Activated CD4-positive, alpha-beta memory T cell treated with anti-CD3 and anti-CD28 coated beads, Interleukin-2, amount 10 ng/mL, durations not matched to agents 7 days and 5 days (primary cell): Measurements from ENCODE around the gene GALNT14. TPM values are rescaled to one million over a fixed set of nuclear protein-coding genes. Genes with fewer than 3 reads are reported as not detected.

Experiments
- CTCF ChIA-PET: fragments of 350-600 bp; sonication (Branson Sonifier 250); formaldehyde crosslinking; loops from one replicate; lab custom pipeline; 2021; ENCODE audit warnings: antibody characterized with exemption, inconsistent platforms; lab: Charles Lee
- POLR2A ChIA-PET: fragments of 350-600 bp; sonication (Branson Sonifier 250); formaldehyde crosslinking; loops from one replicate; lab custom pipeline; 2021; ENCODE audit warnings: antibody characterized with exemption; lab: Charles Lee
- DNase-seq: peaks from one replicate; pipeline ENCODE4 v3.0.0-alpha.2; 2020
- H3K27ac Mint-ChIP-seq: one replicate; pipeline ENCODE4 v1.8.0; 2021; ENCODE audit warnings: mild to moderate bottlenecking, mixed read lengths
- H3K27me3 Mint-ChIP-seq: one replicate; pipeline ENCODE4 v1.8.0; 2021; ENCODE audit warnings: mixed read lengths
- H3K36me3 Mint-ChIP-seq: one replicate; pipeline ENCODE4 v1.8.0; 2021; ENCODE audit warnings: low read depth, mixed read lengths
- H3K4me1 Mint-ChIP-seq: one replicate; pipeline ENCODE4 v1.8.0; 2021; ENCODE audit warnings: mixed read lengths
- H3K4me3 Mint-ChIP-seq: one replicate; pipeline ENCODE4 v1.8.0; 2021; ENCODE audit warnings: mild to moderate bottlenecking, mixed read lengths
- H3K9me3 Mint-ChIP-seq: one replicate; pipeline ENCODE4 v1.8.0; 2021; ENCODE audit warnings: mixed read lengths
- total RNA-seq, 2 experiments: library from RNA; stranded (reverse); gene quantifications; one replicate each; pipeline ENCODE4 v1.2.3, GENCODE V29; 2021

GALNT14 gene
- total RNA-seq, 2 experiments from 2014 or later: not detected

DNA sequence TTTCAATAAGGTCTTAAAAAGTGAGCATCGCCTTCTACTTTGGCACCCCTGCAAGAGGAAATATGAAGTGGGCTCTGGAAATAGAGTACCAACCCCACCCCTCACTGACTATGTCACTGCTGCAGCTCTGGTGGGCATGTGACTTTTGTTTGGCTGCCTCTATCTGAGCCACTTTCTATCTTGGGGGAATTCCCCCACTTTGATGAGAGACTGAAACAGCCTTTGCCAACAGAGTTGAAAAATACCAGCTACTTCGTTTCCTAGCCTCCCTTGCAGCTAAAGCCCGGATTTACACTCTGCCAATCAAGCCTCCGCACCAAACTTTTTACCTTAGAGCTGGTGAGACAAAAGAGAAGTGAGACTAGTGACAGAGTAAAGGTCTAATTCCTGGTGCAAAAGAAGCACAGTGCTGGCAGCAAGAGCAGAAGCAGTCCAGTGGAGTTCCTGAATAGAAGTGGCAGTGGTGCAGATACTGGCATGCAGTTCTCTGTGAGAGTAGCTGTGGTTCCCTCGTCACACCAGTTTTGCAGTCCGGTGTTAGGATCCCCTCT lies 12.0 kb upstream of the GALNT14 start:
- Mint-ChIP-seq H3K27ac (no peak overlapping the region), H3K4me3 (no peak overlapping the region), H3K36me3 (no peaks in the 10 kb centered on the region), H3K27me3 (peaks cover 30% of the 10 kb centered on the region), H3K4me1 (no peaks in the 10 kb centered on the region), H3K9me3 (no peaks in the 10 kb centered on the region)
- DNase-seq: no peak
- ChIA-PET POLR2A (no interaction called here), CTCF (interaction anchor here (0.5 to 1.2 kb wide), 3 partner anchors 20 to 1062 kb away, joined by 3 to 4 read pairs (median 3); no protein-coding TSS in a partner anchor)

DNA sequence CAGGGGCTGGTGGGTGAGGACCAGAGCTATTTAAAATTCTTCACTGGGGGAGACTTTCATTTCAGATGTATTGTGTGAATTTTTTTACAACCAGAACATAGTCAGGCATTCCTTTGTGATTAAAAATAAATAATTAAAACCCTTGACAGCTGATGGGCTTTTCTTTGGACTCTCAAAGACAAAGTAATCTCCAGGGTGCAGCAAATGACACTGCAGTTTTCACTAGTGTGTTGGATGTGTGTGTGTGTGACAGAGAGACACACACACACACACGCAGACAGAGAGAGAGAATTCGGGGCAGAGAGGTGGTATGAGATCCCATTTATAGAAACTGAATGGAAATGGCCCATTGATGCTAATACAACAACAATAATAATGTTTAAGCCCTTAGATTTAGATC lies 10.3 kb upstream of the GALNT14 start:
- Mint-ChIP-seq H3K4me3 (no peak overlapping the region), H3K4me1 (no peaks in the 10 kb centered on the region), H3K27me3 (peaks cover 26% of the 10 kb centered on the region), H3K36me3 (no peaks in the 10 kb centered on the region), H3K27ac (no peak overlapping the region), H3K9me3 (no peaks in the 10 kb centered on the region)
- ChIA-PET POLR2A (no interaction called here), CTCF (no interaction called here)
- DNase-seq: no peak

DNA sequence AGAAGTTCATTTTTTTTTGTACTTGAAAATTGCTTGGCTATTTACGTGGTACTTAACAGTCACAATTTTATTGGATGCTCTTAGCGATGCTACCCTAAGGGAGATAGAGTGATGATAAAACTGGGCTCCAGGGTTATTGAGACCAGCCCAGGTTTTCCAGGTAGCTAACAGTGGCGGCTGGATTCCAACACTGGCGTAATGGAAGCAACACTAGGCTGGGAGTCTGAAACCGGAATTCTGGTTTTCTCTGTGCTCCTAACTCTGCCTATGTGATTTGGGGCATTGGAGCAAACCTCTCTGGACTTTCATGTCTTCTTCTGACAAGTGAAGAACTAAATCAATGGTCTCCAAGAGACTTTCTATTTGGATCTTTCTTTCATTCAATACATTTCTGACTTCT lies 9.4 kb upstream of the GALNT14 start:
- CTCF ChIA-PET: no interaction called here
- Mint-ChIP-seq H3K36me3 (no peaks in the 10 kb centered on the region), H3K4me3 (no peak overlapping the region), H3K27me3 (peaks cover 20% of the 10 kb centered on the region), H3K27ac (no peak overlapping the region), H3K4me1 (no peaks in the 10 kb centered on the region), H3K9me3 (no peaks in the 10 kb centered on the region)
- POLR2A ChIA-PET: no interaction called here
- no peak for DNase-seq

DNA sequence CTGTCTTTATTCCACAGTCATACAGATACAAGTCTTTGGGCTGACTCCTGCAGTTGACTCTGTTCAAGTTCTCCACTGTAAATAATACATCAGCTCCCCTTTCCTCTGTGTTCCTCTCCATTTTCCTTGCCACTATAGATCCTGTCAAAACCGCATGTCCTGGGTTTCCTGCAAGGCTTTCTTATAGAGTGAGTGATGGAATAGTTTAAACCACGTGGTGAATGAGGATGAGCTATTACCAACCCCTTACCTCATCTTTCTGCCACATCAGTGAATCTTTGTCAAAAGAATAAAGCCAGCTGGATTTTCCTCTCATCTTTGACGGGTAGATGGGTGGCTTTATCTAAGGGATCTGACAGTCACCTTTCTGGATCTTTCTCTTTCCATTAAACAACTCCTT lies 3.9 kb upstream of the GALNT14 start:
- no peak for DNase-seq
- peaks cover 3% of the 10 kb centered on the region for H3K4me1 Mint-ChIP-seq

DNA sequence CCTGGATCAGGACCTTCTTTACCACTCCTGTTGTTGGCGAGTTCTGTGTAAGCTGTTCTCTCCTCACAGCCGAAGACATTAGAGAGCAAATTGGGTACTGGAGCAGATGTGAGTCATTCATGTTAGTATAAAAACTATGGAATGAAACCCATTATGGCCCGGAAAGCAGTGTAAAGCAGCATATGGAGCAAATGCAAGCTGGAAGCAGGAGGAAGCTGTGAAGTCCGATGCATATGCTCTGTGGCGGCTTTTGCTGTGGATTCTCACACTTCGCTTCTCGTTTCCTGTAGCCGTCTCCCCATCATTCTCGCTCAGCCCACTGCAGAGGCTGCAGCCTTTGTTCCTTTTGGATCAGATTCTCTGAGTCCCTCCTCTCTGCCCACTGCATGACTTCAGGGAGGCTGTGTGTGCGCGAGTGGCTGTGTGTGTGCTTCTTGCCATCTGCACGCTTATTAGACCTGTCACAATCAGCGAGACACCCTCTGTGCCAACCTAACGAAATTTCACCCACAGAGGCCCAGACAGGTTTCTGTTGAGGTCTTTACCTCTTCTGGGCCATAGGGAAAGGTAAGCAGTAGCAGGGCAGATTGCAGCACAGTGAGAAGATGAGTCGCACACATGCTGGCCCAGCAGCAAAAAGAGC lies 3.3 kb upstream of the GALNT14 start:
- POLR2A ChIA-PET: no interaction called here
- H3K27ac Mint-ChIP-seq: no peak overlapping the region
- CTCF ChIA-PET: interaction anchor here (1.3 to 1.9 kb wide), 2 partner anchors 28 to 193 kb away, joined by 4 to 6 read pairs; no protein-coding TSS in a partner anchor
- H3K9me3 Mint-ChIP-seq: no peaks in the 10 kb centered on the region
- H3K4me1 Mint-ChIP-seq: peaks cover 9% of the 10 kb centered on the region
- H3K36me3 Mint-ChIP-seq: no peaks in the 10 kb centered on the region
- DNase-seq: no peak
- peaks cover 41% of the 10 kb centered on the region for H3K27me3 Mint-ChIP-seq
- no peak overlapping the region for H3K4me3 Mint-ChIP-seq

More for the DNA sequence above, 3.9 kb upstream of the GALNT14 start:
- no peaks in the 10 kb centered on the region for H3K36me3 Mint-ChIP-seq
- ChIA-PET POLR2A (no interaction called here), CTCF (interaction anchor here (1.9 kb wide), 1 partner anchor 28 kb away, joined by 6 read pairs; no protein-coding TSS in a partner anchor)
- H3K9me3 Mint-ChIP-seq: no peaks in the 10 kb centered on the region
- H3K27me3 Mint-ChIP-seq: peaks cover 37% of the 10 kb centered on the region
- H3K4me3 Mint-ChIP-seq: no peak overlapping the region
- H3K27ac Mint-ChIP-seq: no peak overlapping the region

DNA sequence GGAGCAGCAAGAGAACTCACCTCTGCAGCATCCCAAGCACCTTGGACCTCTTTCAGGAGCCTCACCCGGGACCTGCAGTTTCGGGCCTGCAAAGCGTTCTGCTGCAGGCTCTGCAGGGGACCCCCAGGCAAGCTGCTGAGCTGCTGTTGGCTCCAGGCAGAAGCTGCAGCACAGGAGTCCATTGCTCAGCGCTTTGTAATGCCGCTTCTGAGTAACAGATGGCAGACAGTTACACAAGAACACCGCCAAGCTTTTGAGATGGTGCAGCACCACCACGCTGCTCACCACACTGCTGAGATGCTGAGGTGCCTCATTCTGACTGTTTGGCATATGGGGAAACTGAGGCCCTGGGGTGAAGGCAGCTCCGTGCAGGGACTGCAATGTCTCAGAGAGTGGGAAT lies 1.9 kb upstream of the GALNT14 start:
- no peak overlapping the region for H3K4me3 Mint-ChIP-seq
- CTCF ChIA-PET: interaction anchor here (1.0 to 1.9 kb wide), 2 partner anchors 30 to 278 kb away, joined by 3 to 6 read pairs; no protein-coding TSS in a partner anchor
- H3K27me3 Mint-ChIP-seq: peaks cover 47% of the 10 kb centered on the region
- no peak for DNase-seq
- no peaks in the 10 kb centered on the region for H3K36me3 Mint-ChIP-seq
- H3K27ac Mint-ChIP-seq: no peak overlapping the region
- POLR2A ChIA-PET: no interaction called here
- peaks cover 9% of the 10 kb centered on the region for H3K4me1 Mint-ChIP-seq
- H3K9me3 Mint-ChIP-seq: no peaks in the 10 kb centered on the region

DNA sequence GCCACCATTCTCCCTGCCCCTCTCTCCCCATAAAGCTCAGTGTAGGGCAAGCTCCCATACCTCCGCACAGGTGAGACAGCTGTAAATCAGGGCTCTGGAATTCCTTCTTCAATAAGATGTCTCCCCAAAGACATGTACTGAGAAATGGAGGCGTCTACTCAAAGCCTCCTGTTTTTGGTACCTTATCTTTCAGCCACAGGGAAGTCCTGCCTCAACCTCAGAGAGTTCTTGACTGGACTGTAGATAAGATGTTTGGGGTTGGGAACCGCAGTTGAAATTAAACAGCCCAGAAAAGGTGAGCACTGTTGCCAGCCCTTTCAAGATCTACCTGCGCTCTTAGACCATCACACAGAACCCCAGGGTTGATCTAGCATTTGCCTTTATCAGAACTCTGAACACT lies 1.4 kb upstream of the GALNT14 start:
- DNase-seq: no peak
- ChIA-PET POLR2A (no interaction called here), CTCF (no interaction called here)
- Mint-ChIP-seq H3K4me1 (peaks cover 9% of the 10 kb centered on the region), H3K27me3 (peaks cover 52% of the 10 kb centered on the region), H3K4me3 (no peak overlapping the region), H3K9me3 (no peaks in the 10 kb centered on the region), H3K36me3 (no peaks in the 10 kb centered on the region), H3K27ac (no peak overlapping the region)

DNA sequence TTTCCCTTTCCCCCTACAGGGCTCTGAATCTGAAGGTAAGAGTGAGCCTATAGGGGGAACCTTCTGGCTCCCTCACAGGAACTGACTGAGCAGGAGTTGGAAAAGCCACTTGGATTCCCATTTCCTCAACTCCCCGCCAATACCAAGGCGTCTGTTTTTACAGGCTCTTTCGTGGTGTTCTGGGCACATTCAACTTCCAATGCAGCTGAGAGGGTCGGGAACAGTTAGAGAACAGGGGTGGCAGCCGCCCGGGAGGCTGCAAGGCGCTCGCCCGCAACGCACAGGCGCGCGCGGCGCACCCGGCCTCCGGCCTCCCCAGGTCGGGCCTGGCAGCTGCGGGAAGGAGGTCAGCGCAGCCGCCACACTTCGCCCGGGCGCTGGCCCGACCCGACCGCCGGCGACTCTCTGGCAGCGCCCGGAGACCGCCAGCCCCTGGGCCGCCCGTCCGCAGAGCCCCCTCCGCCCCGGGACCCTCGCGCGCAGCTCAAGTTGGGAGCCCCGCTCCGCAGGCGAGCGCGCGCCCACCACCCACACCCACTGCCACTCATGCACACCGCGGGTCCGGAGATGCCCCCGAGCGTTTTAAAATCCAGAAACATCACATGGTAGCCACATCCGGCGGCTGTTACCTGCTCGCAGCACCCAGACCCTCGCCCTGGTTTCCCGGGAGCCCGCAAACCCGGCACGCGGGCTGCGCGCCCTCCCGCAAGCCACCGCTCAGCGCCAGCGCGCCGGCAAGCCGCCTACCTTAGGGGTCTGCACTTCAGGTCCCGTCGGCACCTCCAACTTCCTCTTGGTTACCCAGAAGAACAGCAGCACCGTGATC lies 816 bp downstream of the GALNT14 start:
- H3K4me3 Mint-ChIP-seq: peak overlapping the region; percentile 24
- ChIA-PET POLR2A (no interaction called here), CTCF (interaction anchor here (1.5 kb wide), 2 partner anchors 196 to 426 kb away, joined by 3 to 6 read pairs; no protein-coding TSS in a partner anchor)
- no peak overlapping the region for H3K27ac Mint-ChIP-seq
- peaks cover 9% of the 10 kb centered on the region for H3K4me1 Mint-ChIP-seq
- H3K27me3 Mint-ChIP-seq: peaks cover 64% of the 10 kb centered on the region
- H3K9me3 Mint-ChIP-seq: no peaks in the 10 kb centered on the region
- no peaks in the 10 kb centered on the region for H3K36me3 Mint-ChIP-seq
- no peak for DNase-seq

DNA sequence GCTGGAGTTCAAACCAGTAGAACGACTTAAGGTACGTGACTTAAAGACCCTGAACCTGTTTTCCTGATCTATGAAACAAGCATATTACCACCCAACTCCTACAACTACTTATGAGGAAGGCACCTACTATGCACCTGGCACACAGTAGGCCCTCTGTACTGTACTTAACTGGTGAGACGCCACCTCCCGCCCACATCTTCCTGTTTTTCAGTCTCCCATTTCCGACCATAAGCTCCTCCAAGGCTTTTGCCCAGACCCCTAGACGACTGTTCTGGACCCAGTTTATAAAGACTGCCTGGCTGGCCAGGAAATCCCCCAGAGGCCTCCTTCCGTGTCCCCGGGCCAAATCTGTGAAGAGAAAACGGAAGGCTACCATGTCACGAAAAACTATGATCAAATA lies 1.5 kb downstream of the GALNT14 start:
- H3K27me3 Mint-ChIP-seq: peaks cover 62% of the 10 kb centered on the region
- peaks cover 9% of the 10 kb centered on the region for H3K4me1 Mint-ChIP-seq
- no peak overlapping the region for H3K4me3 Mint-ChIP-seq
- no peaks in the 10 kb centered on the region for H3K9me3 Mint-ChIP-seq
- ChIA-PET CTCF (no interaction called here), POLR2A (no interaction called here)
- no peak for DNase-seq
- H3K27ac Mint-ChIP-seq: no peak overlapping the region
- no peaks in the 10 kb centered on the region for H3K36me3 Mint-ChIP-seq

DNA sequence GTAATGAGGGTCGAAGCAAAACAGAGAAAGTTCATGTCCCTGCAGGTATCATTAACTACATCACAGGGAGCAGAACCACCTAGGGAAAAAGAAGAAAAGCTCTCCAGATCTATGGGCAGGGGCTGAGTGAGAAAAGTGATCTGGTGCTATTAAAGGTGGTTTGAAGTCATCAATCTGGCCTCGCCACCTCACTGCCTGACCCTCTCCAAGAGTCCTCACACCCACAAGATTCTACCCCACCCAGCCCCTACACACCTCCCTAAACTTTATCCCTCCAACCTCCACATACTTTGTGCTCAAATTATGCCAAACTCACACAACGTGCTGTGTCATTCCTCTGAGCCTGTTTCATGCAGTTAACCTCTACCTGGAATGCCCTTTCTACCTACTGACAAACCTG lies 2.2 kb downstream of the GALNT14 start:
- H3K9me3 Mint-ChIP-seq: no peaks in the 10 kb centered on the region
- ChIA-PET POLR2A (no interaction called here), CTCF (no interaction called here)
- DNase-seq: no peak
- no peak overlapping the region for H3K4me3 Mint-ChIP-seq
- H3K36me3 Mint-ChIP-seq: no peaks in the 10 kb centered on the region
- peaks cover 58% of the 10 kb centered on the region for H3K27me3 Mint-ChIP-seq
- H3K4me1 Mint-ChIP-seq: peaks cover 9% of the 10 kb centered on the region
- no peak overlapping the region for H3K27ac Mint-ChIP-seq

DNA sequence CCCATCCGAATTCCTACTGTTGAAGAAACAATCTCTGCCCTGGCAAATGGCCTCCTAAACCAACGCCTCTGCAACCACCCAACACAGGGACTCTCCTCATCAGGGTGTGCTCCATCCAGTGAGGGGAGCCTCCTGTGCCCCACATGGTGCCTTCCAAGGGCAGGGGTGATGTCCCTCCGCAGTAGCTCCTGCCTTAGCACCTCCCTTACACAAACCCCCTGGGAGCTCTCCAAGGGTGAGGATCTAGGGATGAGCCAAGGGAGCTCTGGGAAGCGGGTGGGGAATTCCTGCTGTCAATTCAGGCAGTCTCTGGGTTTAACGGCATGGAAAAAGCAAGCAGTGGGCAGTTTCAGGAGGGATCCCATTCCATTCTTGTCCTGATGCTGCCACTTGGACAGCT lies 3.8 kb downstream of the GALNT14 start:
- POLR2A ChIA-PET: no interaction called here
- Mint-ChIP-seq H3K9me3 (no peaks in the 10 kb centered on the region), H3K36me3 (no peaks in the 10 kb centered on the region), H3K27ac (no peak overlapping the region), H3K27me3 (peaks cover 50% of the 10 kb centered on the region), H3K4me3 (no peak overlapping the region), H3K4me1 (peaks cover 9% of the 10 kb centered on the region)
- DNase-seq: no peak
- CTCF ChIA-PET: no interaction called here

DNA sequence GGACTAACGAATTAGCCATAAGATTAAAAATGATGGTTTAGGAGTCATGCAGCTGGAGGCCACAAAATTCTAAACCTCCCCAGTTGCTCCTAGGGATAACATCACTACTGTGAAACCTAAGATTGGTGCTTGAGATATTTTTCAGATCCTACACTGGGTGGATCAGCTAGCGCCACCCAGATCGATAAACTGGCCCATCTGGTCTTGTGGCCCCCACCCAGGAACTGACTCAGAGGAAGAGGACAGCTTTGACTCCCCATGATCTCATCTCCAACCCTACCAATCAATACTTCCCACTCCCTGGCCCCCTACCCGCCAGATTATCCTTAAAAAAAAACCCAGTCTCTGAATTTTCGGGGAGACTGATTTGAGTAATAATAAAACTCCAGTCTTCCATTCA lies 5.5 kb downstream of the GALNT14 start:
- no peak for DNase-seq
- Mint-ChIP-seq H3K9me3 (no peaks in the 10 kb centered on the region), H3K27me3 (peaks cover 46% of the 10 kb centered on the region), H3K4me3 (no peak overlapping the region), H3K36me3 (no peaks in the 10 kb centered on the region), H3K27ac (no peak overlapping the region), H3K4me1 (peaks cover 8% of the 10 kb centered on the region)
- ChIA-PET CTCF (no interaction called here), POLR2A (no interaction called here)

DNA sequence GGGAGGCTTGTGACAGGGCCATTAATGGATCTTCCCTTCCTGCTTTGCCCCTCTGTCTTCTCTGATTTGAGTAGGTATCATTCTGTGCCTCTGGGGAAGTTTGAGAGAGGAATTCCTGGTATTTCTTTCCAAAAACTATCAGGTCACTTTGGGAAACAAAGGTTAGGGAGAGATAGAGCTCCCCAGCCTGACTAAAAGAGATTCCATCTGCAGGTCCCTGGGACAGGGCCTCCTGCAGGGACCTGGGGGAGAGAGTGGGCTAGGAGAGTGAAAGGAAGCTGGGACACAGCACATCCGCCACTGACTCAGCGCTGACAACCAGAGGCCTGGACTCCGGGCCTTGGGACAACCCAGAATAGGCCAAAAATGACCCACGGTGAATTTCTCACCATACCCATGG lies 6.4 kb downstream of the GALNT14 start:
- DNase-seq: no peak
- Mint-ChIP-seq H3K27me3 (peaks cover 47% of the 10 kb centered on the region), H3K27ac (no peak overlapping the region), H3K4me3 (no peak overlapping the region), H3K36me3 (no peaks in the 10 kb centered on the region), H3K4me1 (peaks cover 3% of the 10 kb centered on the region), H3K9me3 (no peaks in the 10 kb centered on the region)
- ChIA-PET POLR2A (no interaction called here), CTCF (no interaction called here)
